Muscle of leg (tissue), 11 donors: ENCODE measurements around the gene EPB41. TPM values are rescaled to one million over a fixed set of nuclear protein-coding genes. Genes with fewer than 3 reads are reported as not detected.

ENCODE experiments used
- DNase-seq: peaks from one replicate; pipeline ENCODE4 v3.0.0; 2013
- H3K27ac ChIP-seq: one replicate; pipeline ENCODE4 v1.5.1; 2013; ENCODE audit warnings: mild to moderate bottlenecking, low read length, control low read depth
- H3K27me3 ChIP-seq: one replicate; pipeline ENCODE4 v1.6.1; 2013; ENCODE audit warnings: low read length; ENCODE audit not compliant: control insufficient read depth, insufficient read depth
- H3K36me3 ChIP-seq: one replicate; pipeline ENCODE4 v1.6.1; 2013; ENCODE audit warnings: low read length; ENCODE audit not compliant: control insufficient read depth, insufficient read depth
- H3K4me1 ChIP-seq: one replicate; pipeline ENCODE4 v1.6.1; 2013; ENCODE audit warnings: low read length; ENCODE audit not compliant: control insufficient read depth, insufficient read depth
- H3K4me3 ChIP-seq: one replicate; pipeline ENCODE4 v1.5.1; 2013; ENCODE audit warnings: low read length, control low read depth
- H3K9me3 ChIP-seq: replicated peaks from 2 replicates; pipeline ENCODE4 v1.6.1; 2013; ENCODE audit warnings: low read depth, low read length; ENCODE audit not compliant: control insufficient read depth
- WGBS: methylation state at CpG from one replicate; pipeline ENCODE4 v1.1.5; 2013; ENCODE audit warnings: missing lambda C conversion rate; ENCODE audit not compliant: insufficient coverage; 5-methylcytosine and 5-hydroxymethylcytosine counted together
- polyA plus RNA-seq, 8 donors: library from polyadenylated mRNA; unstranded; fragments of 120-200 nt; gene quantifications; one replicate each; pipeline versions ENCODE4 v1.2.1 to v1.2.3, GENCODE V29; 2013; ENCODE audit warnings: inconsistent platforms in 1 of 8, low replicate concordance in 1 of 8; ENCODE audit not compliant: insufficient read length in 8 of 8, insufficient read depth in 1 of 8
- total RNA-seq: library from RNA; stranded (reverse); fragments of 120-200 nt; gene quantifications from one replicate; pipeline ENCODE4 v1.2.4, GENCODE V29; 2013

Gene EPB41
- total and polyA plus RNA-seq, 9 donors = 7.2 to 14.3 (median 9.5) TPM

GRCh38 chr1:28882009-28882628, 32.2 kb upstream of the EPB41 start:
- peaks cover 24% of the 10 kb centered on the region for H3K27me3 ChIP-seq
- WGBS = 28% methylated on average over 9 of the region's 13 CpGs
- no peaks in the 10 kb centered on the region for H3K9me3 ChIP-seq
- no peaks in the 10 kb centered on the region for H3K36me3 ChIP-seq
- H3K4me1 ChIP-seq = peaks cover 11% of the 10 kb centered on the region
- H3K27ac ChIP-seq = no peak overlapping the region
- H3K4me3 ChIP-seq = no peak overlapping the region
- peak; percentile 91 for DNase-seq

GRCh38 chr1:28883242-28883616, 31.1 kb upstream of the EPB41 start:
- Histone ChIP-seq H3K4me3 (no peak overlapping the region), H3K9me3 (no peaks in the 10 kb centered on the region), H3K27me3 (peaks cover 33% of the 10 kb centered on the region), H3K36me3 (no peaks in the 10 kb centered on the region), H3K27ac (no peak overlapping the region), H3K4me1 (peaks cover 20% of the 10 kb centered on the region)
- no CpG with 5 or more reads among the region's 1 CpG for WGBS
- no peak for DNase-seq

- H3K9me3 ChIP-seq = no peaks in the 10 kb centered on the region
- DNase-seq = no peak
- peaks cover 22% of the 10 kb centered on the region for H3K4me1 ChIP-seq
- H3K4me3 ChIP-seq = no peak overlapping the region
- H3K27ac ChIP-seq = no peak overlapping the region
- H3K36me3 ChIP-seq = no peaks in the 10 kb centered on the region
- no CpG with 5 or more reads among the region's 7 CpGs for WGBS
- H3K27me3 ChIP-seq = peaks cover 34% of the 10 kb centered on the region
These were observed 28.9 kb upstream of the EPB41 start for GRCh38 chr1:28885472-28885877.

- no peak for DNase-seq
- no peaks in the 10 kb centered on the region for H3K36me3 ChIP-seq
- H3K27me3 ChIP-seq = peaks cover 34% of the 10 kb centered on the region
- 38% methylated on average over 9 of the region's 17 CpGs for WGBS
- H3K27ac ChIP-seq = no peak overlapping the region
- peak overlapping the region; percentile 60 for H3K4me3 ChIP-seq
- peaks cover 22% of the 10 kb centered on the region for H3K4me1 ChIP-seq
- no peaks in the 10 kb centered on the region for H3K9me3 ChIP-seq
These were observed 28.2 kb upstream of the EPB41 start for GRCh38 chr1:28885977-28886730.

GRCh38 chr1:28886731-28887418, 27.5 kb upstream of the EPB41 start:
- H3K9me3 ChIP-seq = no peaks in the 10 kb centered on the region
- H3K27me3 ChIP-seq = peaks cover 34% of the 10 kb centered on the region
- H3K36me3 ChIP-seq = no peaks in the 10 kb centered on the region
- H3K27ac ChIP-seq = no peak overlapping the region
- WGBS = 1% methylated on average over 41 of the region's 43 CpGs
- peak overlapping the region; percentile 60 for H3K4me3 ChIP-seq
- DNase-seq = peak; percentile 81
- H3K4me1 ChIP-seq = peaks cover 22% of the 10 kb centered on the region

GRCh38 chr1:28887419-28887834, 26.9 kb upstream of the EPB41 start:
- Histone ChIP-seq H3K27ac (no peak overlapping the region), H3K27me3 (peaks cover 33% of the 10 kb centered on the region), H3K9me3 (no peaks in the 10 kb centered on the region), H3K4me3 (peak overlapping the region; percentile 60), H3K4me1 (peaks cover 18% of the 10 kb centered on the region), H3K36me3 (no peaks in the 10 kb centered on the region)
- 0% methylated on average over 41 of the region's 41 CpGs for WGBS
- DNase-seq = peak; percentile 25

- Histone ChIP-seq H3K27ac (no peak overlapping the region), H3K36me3 (no peaks in the 10 kb centered on the region), H3K4me1 (peaks cover 17% of the 10 kb centered on the region), H3K27me3 (peaks cover 33% of the 10 kb centered on the region), H3K4me3 (peak overlapping the region; percentile 60), H3K9me3 (no peaks in the 10 kb centered on the region)
- DNase-seq = peak; percentile 45
- WGBS = 1% methylated on average over 7 of the region's 24 CpGs
These were observed 26.3 kb upstream of the EPB41 start for GRCh38 chr1:28887835-28888682.

GRCh38 chr1:28888915-28889314, 25.5 kb upstream of the EPB41 start:
- no peaks in the 10 kb centered on the region for H3K9me3 ChIP-seq
- no peak overlapping the region for H3K27ac ChIP-seq
- WGBS = 88% methylated on average over 7 of the region's 7 CpGs
- H3K4me3 ChIP-seq = no peak overlapping the region
- H3K4me1 ChIP-seq = peaks cover 17% of the 10 kb centered on the region
- no peak for DNase-seq
- H3K36me3 ChIP-seq = no peaks in the 10 kb centered on the region
- H3K27me3 ChIP-seq = peaks cover 30% of the 10 kb centered on the region

- H3K4me1 ChIP-seq = peaks cover 17% of the 10 kb centered on the region
- H3K27ac ChIP-seq = no peak overlapping the region
- H3K36me3 ChIP-seq = no peaks in the 10 kb centered on the region
- no peak for DNase-seq
- H3K4me3 ChIP-seq = no peak overlapping the region
- WGBS = 89% methylated on average over 4 of the region's 5 CpGs
- no peaks in the 10 kb centered on the region for H3K9me3 ChIP-seq
- peaks cover 28% of the 10 kb centered on the region for H3K27me3 ChIP-seq
These were observed 25.0 kb upstream of the EPB41 start for GRCh38 chr1:28889357-28889756.
